HG02852 (cell line): ENCODE results near the gene CDR2L.
"Not testable (repeated sequence)": the region's sequence is repeated elsewhere in the genome, so short reads cannot be mapped to it uniquely, and the experiment has no call there.

ENCODE experiments used
- ATAC-seq: cut with Tn5 transposase; IDR thresholded peaks from one replicate; pipeline ENCODE4 v1.9.1; 2021; ENCODE audit warnings: mild to moderate bottlenecking, moderate library complexity; ENCODE audit not compliant: unreplicated experiment

CDR2L gene

DNA sequence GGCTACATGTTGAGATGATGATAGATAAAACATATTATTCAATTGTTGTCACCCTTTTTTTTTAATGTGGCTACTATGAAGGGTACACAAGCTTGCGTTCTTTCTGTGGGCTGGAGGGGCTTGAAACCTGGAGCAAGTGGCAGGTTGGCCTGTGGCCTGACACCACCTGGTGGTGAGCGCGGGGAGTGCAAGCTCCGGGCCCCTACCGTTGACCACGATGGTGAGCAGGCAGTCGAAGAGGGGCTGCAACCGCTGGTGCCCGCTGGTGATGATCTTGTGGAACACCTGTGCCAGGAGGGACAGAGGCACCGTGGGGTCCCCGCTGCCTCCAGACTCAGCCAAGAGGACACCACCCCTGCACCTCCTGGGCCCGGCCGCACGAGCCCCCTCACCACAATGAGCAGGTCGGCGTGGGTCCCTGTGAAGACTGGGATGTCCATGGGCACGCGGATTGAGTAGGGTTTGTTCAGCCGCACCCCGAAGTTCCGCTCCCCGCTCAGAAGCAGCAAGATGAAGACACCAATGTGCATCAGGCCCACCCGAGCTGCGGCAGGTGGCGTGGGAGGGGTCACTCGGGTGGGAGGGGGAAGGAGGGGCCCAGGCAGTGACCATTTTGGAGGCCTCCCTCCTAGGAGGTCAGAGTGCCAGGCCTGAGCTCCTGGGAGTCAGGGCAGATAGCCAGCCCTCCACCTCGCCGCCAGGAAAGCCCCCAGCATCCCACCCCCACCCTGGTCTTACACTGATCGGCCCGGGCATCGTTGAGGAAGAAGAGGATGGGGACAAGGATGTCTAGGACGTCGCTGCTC is 29.3 kb upstream of the CDR2L start:
- ATAC-seq = no peak

GRCh38 chr17:74959826-74960515 is 27.5 kb upstream of the CDR2L start:
- no peak for ATAC-seq

DNA sequence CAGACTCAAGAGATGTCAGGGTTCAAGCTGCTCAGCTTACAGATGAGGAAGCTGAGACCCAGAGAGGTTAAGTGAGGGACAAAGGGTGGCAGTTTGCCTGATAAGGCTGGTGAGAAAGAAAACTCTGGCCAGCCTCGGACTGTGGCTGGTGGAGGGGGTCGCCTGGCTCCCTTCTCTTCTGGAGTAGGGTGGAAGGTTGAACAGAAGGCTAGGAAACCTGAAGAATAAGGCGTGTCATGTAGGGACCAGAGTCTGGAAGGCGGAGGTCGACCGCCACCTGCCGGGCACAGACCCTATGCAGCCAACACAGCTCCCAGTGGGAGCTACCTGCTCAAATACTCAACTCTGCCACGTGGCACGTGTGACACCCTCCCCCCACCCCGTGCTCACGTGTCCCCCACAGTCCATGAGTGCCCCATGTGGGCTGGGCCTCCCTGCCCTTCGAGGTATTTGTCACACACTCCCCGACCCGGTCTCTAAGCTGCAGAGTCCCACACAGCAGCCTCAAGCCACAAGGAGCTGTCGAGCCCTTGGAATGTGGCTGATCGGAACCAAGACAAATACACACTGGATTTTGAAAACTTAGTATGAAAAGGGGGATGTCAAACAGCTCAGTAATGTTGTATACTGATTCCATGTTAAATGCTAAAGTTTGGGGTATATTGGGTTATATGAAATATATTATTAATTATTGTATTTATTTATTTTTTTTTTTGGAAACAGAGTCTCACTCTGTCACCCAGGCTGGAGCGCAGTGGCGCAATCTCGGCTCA is 26.7 kb upstream of the CDR2L start:
- no peak for ATAC-seq

GRCh38 chr17:74961657-74962350 is 25.6 kb upstream of the CDR2L start:
- ATAC-seq = no peak

- no peak for ATAC-seq
Measured at GRCh38 chr17:74962622-74963394, 24.6 kb upstream of the CDR2L start.

- ATAC-seq = no peak
Measured at GRCh38 chr17:74963656-74964055, 23.8 kb upstream of the CDR2L start.

DNA sequence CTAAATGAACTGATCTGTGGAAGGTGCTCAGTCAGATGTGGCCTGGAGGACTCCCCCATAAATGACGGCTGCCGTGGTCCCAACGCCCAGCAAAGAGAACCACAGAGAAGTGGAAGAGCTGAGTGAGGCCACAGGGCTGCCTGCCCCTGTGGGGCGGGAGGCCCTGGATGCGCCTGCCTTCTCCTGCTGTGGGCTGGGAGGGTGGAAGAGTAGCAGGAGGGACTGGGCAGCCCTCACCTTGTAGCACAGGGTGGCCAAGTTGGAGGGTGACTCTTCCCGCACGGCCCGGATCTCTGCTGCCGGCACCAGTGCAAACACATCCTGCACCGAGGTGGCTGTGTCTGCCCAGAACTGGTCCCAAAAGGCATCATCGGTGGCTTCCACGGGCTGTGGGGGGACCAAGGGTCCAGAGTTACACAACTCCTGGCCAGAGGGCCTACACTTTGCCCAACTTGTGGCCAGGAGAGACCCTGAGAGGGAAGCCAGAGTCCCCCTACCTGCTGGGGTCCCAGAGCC is 23.1 kb upstream of the CDR2L start:
- ATAC-seq = no peak

DNA sequence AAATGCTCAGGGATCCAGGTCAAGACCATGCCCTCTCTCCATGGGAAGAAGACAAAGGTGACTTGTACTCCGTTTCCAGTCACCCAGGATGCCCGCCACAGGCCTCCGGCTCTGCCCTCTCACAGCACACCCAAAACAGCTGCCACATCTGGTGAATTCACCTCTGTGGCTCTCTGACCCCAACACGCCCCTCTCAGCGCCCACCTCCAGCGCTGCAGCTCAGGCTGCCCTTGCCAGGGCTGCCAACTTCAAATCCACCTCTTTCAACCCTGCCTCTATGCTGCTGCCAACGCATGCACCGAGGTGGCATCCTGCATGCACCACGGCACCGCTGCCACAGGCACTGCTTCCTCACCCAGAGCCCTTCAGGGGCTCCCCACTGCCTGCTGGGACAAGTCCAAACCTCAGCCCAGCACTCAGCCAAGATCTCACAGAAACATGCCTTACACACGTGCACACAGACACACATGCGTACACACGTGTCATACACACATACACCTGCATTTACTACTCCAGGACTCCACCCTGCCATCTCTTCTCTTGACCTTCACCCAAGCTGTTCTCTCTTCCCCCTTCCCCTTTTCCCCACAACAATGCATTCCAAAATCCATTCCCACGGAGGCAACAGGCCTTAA is 22.3 kb upstream of the CDR2L start:
- no peak for ATAC-seq

DNA sequence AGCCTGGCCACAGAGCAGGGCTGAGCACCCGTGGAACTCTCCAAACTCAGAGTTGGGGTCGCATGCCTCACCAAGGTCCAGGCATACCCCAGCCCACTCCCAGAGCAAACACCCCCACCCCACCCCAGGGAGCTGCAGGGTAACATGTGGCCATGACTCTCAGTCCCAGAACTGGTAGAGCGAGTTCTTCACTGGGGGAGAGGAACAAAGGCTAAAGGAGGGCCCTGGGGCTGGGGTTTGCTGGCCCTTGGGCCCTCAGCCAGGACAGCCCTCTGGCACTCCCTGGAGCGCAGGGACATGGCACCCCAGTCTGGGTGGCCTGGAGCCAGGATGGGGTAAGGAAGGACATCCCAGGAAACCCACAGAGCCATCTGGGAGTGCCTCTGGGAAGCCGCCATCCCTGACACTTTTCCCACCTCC is 19.1 kb upstream of the CDR2L start:
- no peak for ATAC-seq

GRCh38 chr17:74969501-74969900 is 17.9 kb upstream of the CDR2L start:
- ATAC-seq = not testable (repeated sequence)

DNA sequence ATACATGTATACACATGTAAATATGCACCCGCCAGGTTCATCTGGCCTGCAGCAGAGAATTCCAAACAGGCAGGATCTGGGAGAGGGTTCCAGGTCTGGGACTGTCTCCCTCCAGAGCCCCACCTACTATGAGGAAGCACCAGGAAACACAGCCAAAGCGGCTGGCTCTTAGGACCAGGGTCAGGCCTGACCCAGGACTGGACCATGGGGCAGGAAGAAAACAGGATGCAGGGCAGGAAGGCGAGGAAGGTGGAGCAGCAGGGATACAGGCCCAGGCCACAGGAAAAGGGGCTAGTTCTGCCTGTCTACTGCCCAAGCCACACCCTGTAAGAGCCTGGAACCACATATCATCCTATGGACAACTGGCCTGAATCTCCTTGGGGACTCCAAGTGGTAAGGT is 17.0 kb upstream of the CDR2L start:
- no peak for ATAC-seq

- ATAC-seq = no peak
Measured at GRCh38 chr17:74971069-74971841, 16.2 kb upstream of the CDR2L start.

GRCh38 chr17:74971842-74972106 is 15.7 kb upstream of the CDR2L start:
- no peak for ATAC-seq

- no peak for ATAC-seq
Measured at GRCh38 chr17:74972107-74972972, 15.1 kb upstream of the CDR2L start, which contains the start of gene HID1. TSS of gene HID1 (minus strand) at chr17:74972759. CDS start at chr17:74972656, 103 bp downstream.

GRCh38 chr17:74972973-74973328 is 14.5 kb upstream of the CDR2L start:
- no peak for ATAC-seq

DNA sequence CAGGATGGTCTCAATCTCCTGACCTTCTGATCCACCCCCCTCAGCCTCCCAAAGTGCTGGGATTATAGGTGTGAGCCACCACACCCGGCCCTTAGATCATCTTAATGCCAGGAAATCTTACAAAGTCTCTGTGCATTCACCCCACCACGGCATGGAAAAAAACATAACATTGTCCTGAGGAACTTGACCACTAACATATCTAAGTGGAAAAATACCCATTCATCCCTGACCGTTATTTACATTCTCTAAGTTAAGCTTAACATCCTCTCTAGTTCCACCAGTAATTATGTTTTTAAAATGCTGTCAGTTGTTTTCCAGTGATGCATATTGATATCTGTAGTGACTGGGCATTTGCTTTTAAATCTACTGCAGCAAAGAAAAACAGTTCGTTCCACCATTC is 11.5 kb upstream of the CDR2L start:
- ATAC-seq = no peak

DNA sequence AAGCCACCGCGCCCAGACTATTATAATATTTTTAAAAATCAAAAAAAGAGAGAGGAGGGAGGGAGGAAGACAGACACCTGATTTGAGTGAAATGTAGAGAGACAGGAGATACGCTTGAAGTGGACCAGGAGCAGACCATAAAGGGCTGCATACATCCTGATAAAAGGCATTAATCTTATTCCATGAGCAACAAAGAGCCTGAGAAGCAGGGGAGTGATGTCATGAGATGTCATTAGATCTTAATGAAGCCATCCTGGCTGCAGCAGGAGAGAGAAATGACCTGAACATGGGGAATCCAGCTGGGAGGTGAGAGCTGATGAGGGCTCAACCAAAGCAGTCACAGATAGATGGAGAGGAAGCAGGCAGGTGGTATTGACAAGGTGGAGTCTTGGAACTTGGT is 9.6 kb upstream of the CDR2L start:
- no peak for ATAC-seq

DNA sequence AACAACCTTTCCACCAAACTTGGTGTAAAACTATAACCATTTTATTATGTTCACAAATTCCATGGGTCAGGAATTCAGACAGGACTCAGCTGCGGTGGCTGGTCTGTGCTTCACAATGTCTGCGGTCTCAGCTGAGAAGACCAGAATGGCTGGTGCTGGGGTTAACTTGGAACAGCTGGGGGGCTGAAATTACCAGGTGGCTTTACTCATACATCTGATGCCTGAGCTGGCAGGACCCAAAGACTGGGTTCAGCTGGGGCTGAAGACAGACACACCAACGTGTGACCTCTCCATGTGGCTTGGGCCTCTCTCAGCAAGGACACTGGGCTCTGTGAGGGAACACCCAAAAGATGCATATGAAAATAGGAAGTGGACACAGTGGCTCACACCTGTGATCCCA is 9.2 kb upstream of the CDR2L start:
- no peak for ATAC-seq
